ENCODE measurements around the gene TMC3.
"Not testable (repeated sequence)": the region's sequence is repeated elsewhere in the genome, so short reads cannot be mapped to it uniquely, and the experiment has no call there.

The TMC3 gene

DNA sequence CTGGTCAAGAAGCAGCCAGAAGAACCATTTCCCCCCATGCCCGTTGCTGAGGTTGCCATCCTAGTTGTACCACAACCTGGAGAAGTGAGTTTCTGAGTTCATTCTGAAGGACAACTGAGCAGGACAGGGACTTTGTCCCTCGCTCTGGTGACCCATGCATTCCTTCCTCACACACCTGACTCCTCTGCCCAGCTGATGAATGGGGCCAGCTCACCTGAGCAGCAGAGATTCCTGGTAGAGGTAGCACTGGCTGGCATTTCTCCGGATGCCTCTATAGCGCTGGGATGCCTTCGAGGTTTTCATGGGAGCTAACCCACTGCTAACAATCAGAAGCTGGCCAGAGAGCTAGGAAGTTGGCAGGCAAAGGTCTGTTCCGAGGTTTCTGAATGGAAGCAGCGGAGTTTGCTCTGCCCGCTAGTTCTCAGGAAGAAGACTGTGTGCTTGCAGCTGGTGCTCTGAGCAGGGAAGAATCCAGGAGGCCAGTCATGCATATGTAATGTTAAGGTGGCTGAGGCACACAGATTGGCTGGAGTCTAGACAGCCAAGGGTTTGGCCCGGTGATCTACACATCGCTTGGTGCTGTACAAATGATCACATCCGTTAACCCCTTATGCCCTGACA lies at the start of gene TMC3:
TSS of gene TMC3 (minus strand) at position 439 of the 621 bp plus-strand sequence. CDS start at position 303, 136 bp downstream.
- DNase-seq (ENCODE audit: low read depth), result no peak

DNA sequence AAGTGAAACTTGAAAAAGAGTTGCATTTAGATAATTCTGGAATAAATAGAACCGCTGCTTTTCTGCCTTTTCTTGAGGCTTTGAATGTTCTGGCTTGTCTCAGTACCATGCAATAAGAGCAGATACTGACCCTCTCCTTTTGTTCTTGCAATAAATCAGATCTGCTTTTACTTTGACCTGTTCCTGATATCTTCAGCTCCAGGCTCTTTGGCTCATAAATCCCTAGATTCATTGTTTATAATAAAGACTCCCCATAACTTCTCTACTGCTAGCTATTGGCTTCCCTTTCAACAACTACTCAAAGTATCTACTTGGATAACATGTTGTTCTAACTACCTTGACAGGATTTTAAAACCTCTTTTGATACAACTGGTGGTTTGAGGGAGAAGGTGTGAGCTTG lies 47.4 kb upstream of the TMC3 start:
- DNase-seq (ENCODE audit: low read depth), result no peak

DNA sequence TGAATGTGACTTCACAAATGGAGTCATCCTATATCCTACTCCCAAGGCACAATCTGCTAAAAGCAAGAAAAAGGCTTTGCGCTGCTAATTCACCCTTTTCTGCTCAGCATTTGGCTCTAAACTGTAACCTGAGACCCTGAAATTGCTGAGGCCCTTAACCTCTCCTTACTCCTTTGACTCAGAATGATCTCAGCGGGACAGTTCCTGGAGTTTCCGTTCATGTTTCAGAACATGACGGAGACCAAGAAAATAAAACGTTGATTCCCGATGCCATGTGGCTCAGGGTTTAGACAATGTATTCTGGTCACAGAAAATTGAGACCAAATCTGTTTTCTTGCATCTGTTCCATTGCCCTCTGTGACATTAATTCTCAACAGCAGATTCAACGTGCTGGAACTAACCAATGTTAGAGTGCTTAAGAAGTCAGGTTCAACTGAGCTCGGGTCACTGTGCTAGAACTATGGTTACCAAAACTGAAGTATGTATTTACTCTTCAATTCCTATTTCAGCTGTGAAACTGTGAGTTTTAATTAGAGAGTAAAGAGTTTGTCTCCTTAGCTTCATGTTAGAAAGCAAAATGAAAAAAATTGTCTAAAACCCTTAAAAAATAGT lies 45.4 kb upstream of the TMC3 start:
- no peak for DNase-seq (ENCODE audit: low read depth)

DNA sequence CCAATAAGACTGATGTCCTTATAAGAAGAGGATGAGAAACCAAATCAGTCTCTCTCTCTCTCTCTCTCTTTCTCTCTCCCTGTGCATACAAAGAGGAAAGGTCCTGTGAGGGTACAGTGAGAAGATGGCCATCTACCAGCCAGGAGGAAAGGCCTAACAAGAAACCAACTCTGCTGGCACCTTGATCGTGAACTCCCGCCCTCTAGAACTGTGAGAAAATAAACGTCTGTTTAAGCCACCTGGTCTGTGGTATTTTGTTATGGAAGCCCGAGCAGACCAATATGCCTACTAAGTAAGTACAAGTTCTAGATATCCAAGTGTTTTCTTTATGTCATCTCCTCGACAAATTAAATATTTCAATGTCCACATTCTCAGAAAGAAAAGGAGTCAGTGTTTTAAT lies 44.9 kb upstream of the TMC3 start:
- no peak for DNase-seq (ENCODE audit: low read depth)

DNA sequence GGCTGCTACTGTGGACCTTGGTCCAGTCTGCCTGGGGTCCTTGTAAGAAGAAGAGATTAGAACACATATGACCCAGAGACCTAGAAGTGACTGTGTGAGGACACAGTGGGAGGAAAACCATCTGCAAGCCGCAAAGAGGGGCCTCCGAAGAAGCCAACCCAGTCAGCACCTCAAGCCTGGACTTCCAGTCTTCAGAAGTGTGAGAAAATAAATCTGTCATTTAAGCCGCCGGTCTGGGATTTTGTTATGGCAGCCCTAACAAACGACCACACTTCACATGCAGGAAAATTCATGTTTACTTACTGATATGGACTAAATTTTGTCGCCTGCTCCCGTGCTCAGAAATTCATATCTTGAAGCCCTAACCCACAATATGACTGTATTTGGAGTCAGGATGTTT lies 44.4 kb upstream of the TMC3 start:
- DNase-seq (ENCODE audit: low read depth), result no peak

DNA sequence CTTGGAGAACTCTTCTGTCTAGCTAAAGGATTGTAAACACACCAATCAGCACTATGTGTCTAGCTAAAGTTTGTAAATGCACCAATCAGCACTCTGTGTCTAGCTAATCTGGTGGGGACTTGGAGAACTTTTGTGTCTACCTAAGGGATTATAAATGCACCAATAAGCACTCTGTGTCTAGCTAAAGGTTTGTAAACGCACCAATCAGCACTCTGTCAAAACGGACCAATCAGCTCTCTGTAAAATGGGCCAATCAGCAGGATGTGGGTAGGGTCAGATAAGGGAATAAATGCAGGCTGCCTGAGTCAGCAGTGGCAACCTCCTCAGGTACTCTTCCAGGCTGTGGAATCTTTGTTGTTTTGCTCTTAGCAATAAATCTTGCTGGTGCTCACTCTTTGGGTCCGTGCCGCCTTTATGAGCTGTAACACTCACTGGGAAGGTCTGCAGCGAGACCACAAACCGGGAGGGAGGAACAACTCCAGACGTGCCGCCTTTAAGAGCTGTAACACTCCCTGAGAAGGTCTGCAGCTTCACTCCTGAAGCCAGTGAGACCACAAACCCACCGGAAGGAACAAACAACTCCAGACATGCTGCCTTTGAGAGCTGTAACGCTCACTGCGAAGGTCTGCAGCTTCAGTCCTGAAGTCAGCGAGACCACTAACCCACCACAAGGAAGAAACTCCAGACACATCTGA lies 40.4 kb upstream of the TMC3 start:
- not testable (repeated sequence) for DNase-seq (ENCODE audit: low read depth)

DNA sequence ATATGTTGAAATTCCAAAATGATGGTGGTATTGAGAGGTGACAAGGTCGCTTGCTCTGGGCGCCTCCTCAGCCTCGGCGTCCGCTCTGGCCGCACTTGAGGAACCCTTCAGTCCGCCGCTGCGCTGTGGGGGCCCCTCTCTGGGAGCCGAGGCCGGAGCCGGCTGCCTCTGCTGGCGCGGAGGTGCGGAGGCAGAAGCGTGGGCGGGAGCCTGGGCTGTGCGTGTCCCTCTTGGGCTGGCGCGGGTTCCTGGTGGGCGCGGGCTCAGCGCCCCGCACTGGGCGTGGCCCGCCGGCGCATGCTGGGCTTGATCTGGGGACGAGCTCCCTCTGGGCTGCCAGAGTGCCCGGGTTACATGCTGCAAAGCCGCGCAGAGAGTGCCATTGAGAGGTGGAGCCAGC lies 39.8 kb upstream of the TMC3 start:
- no peak for DNase-seq (ENCODE audit: low read depth)

DNA sequence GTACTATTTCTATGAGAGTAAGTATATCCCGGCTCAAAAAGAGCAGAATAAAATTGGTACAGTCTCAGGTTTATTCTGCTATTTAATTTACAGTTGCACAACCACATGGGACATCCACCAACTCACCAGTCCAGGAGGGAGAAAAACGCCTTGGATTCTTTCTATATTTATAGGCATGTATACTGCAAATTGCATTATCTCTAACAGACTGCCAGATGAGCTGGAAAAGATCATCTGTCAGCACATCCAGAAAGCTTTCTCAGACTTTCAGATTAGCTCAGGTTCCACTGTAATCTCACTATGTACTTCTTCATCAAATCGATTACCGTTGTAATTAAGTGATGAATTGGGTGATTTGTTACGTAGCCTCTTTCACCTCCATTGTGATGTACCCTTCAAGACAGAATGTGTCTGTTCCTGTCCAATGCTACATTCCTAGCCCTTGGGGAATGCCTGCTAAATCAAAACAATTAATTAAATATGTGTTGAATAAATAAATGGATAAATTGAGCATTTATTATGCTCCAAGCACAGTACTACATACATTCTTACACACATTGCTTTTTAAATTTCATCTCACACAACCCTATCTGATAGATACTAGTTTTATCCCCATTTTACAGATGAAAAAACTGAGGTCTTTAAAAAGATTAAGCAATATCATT lies 38.1 kb upstream of the TMC3 start:
- DNase-seq (ENCODE audit: low read depth), result no peak

DNA sequence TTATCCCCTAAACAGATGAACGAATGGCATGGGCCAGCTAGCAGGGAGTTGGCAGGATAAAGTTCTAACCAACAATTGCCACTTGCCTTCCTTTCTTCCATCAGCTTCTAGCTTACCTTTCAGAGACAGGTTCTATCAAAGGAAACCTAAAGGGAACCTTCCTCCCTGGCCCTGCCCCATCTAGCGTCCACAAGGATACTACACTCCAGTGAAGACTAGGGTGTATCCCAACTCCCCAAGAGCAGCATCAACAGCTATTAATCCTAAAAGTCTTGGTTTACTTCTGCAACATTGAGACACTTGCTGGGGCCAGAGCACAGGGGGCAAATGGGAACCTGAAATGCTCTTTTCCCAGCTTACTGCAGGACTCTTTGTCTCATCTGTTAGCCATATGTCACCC lies 37.0 kb upstream of the TMC3 start:
- DNase-seq (ENCODE audit: low read depth), result no peak

DNA sequence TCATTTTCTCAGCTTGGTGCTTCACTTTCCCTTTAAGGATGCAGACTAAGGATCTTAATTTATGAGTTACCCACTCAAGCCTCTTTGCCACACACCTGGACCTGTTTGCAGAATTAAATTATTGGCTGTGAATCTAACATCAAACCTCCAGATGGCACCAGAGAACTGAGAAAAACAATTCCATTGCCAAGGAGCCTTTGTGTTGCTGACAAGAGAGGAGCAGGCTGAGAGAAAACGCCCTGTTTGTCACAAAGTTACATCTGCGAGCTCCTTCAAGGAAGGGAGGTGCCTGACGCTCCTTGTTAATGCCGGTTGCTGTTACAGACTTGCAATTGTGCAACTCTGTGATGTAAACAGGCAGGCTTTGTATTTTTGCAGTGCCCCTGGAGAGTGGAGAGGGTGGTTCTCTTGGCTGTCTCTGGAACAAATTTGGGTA lies 36.3 kb upstream of the TMC3 start:
- DNase-seq (ENCODE audit: low read depth), result no peak

DNA sequence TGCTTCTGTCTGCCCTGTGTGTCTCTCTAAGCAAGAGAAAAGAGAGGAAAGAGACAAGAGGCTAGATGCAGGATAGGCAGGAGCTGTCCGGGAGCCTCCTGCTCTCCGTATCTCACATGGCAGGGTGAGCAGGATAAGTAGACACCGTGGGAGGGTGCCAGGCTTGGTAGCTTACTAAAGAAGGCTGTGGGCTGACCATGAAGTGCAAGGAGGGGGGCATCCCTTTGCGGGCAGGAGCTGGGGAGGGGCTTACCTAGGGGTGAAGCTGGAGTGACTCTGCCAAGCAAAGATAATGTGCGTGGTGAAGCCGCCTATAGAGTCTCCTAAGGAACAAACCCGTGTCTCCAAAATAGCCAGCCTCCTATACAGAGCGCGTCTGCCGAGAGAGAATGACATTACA lies 33.7 kb upstream of the TMC3 start:
- no peak for DNase-seq (ENCODE audit: low read depth)

DNA sequence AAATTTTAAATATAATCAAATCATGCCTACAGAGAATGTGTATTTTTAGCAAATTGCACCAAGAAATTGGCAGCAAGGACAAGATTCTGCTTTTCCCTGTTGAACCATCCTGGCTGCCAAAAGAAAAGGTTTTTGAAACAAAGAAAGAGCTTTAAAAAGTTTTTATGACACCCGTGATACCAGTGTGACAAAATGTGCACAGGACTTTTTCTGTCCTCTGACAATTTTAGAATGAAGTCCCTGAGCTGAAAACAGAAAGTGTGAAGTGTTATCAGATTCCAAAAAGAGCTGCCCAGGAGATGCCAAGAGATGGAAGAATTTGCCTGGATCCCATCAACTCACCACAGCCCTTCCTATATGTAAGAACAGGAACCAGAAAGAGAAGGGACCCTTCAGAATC lies 33.2 kb upstream of the TMC3 start:
- DNase-seq (ENCODE audit: low read depth), result no peak

DNA sequence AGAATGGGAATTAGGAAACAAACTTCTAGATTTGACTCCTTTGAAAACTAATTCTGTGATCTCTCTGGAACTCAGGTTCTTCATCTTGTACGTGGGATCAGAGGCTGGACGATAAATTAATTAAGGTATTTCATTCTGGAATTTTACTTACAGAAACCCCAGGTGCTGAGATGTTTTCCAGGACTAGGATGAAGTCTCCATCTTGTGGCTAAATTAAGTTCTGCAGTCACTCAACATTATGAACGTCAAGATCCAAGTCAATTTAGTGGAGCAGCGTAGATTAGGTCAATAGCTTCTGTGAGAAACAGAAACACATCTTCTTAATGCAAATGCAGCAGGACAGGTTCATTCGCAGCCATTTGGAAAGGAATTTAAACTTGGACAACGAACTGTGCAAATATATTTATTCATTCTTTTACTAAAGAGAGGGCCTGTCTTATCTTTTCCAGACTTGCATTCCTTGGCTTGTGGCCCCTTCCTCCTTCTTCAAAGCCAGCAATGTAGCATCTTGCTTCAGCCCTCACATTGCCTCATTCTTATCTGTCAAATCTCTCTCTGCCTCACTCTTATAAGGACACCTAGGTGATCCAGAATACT lies 26.7 kb upstream of the TMC3 start:
- DNase-seq (ENCODE audit: low read depth), result no peak

DNA sequence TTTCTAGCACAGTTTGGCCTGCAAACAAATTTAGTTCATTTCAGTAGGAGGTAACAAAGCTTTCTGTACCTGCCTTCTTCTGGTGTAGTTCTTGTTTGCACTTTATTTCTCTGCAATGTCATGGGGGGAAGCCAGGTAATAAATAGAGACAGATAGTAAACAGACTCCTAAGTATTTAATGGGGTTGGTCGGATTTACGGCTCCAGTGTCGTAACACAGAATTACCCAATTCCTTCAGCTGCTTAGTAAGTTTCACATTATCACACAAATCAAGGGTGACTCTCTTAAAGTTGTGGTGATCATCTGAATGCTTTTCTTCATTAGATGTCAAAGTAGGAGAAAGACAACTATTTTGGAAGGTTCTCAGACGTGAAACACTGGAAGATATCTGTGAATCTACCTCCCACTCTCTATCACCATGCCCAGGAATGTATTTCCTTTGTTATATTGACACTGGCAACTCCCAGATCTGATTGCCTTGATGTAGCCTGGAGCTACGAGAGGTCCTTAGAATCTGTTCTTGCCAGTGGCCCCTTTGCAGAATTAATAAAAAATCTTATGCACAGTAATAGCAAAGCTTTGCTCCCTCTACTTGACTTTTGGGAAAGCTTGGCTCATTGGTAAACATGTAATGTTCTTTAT lies 25.0 kb upstream of the TMC3 start:
- no peak for DNase-seq (ENCODE audit: low read depth)

DNA sequence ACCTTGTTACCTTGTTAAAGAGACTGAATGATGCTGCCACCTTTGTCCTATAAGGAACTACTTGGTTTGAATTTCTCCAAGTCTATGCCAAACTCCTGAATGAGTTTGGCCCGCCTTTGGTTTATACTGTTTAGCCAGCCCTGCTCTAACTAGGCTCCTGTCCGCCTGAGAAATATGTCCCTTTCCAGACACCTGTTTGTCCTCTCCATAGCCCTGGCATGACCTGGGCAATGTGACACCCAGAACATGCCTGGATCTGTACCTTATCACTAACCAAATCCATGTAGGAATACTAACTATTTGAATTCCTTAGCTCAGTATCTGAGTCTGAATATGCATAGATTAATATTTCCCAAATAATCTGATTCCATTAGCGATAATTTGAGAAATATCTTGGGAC lies 24.4 kb upstream of the TMC3 start:
- no peak for DNase-seq (ENCODE audit: low read depth)

DNA sequence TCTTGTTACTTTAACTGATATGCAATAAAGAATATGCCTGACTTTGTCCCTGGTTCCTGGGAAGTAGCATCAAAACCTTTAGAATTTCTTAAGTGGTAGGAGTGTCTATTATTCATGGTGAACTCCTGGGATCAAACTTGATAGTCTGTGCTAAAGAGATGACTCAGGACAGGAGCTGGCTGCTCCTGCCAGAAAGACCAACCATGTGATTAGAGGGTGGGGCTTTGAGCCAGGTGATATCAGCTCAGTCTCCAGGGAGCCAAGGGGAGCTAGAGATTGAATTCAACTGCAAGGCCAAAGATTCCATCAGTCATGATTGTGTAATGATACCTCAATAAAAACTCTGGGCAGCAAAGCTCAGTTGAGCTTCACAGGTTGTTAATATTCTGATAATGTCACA lies 20.6 kb upstream of the TMC3 start:
- no peak for DNase-seq (ENCODE audit: low read depth)

DNA sequence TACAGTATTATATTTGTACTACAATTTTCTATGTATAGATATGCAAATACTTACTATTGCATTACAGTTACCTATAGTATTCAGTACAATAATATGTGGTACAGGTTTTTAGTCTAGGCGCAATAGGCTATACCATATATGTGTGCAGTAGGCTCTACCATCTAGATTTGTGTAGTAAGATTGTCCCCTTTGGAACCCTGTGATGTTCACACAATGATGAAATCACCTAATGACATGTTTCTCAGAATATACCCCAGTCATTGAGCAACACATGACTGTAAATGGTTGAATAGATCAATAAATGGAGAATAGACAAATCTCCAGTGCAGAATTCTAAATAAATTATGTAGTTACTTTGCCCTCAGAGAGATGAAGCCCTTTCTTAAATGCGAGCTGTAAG lies 17.6 kb upstream of the TMC3 start:
- no peak for DNase-seq (ENCODE audit: low read depth)

DNA sequence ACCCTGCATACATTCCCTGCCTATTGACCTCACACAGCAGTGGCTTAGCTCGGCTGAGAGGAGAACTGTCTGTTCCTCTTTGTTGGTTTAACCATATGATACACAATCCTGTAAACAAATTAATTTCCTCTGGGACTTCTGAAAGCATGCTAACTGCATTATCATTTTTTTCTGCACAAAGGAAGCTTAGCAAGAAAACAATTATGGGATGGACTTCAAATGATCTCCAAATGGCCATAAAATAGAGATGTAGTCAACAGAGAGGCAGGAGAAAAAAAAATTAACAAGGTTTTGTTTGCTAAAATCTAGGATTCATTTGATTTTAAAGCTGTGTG lies 14.4 kb upstream of the TMC3 start:
- DNase-seq (ENCODE audit: low read depth), result no peak

DNA sequence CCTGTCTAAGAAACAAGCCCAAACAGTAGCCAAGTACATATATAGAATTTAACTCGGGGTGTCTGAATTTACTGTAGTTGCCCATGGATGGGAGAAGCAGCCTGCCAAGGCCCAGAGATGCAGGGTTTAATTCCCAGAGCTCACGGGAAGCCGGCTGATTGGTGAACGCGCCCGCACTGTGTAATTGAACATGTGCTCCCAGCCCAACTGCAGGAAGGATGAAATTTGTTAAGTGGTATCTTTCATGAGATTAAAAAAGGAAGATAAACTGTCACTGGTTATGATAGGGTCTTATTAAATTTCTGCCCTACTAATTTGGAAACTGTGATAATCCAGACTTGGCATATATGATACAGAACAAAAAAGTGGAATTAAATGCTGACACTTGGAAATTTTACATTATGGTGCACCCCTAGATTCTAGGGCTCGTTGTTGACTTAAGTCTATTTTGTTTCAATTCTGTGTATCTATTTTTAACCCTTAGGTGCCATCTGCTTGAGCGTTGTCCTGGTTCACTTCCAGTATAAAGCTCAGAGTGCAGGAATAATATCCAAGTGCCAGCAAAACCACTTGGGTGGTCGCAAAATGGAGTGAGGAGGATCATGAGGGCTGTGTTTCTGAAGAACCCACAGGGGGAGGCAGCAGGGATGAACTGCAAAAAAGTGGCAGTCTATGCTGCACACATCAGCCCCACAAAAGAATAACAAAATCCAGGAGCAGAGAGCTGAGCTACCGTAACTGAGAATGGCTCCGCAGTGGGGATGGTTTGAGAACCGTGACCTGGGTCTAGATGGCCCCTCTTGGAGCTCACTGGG lies 13.8 kb upstream of the TMC3 start:
- no peak for DNase-seq (ENCODE audit: low read depth)

DNA sequence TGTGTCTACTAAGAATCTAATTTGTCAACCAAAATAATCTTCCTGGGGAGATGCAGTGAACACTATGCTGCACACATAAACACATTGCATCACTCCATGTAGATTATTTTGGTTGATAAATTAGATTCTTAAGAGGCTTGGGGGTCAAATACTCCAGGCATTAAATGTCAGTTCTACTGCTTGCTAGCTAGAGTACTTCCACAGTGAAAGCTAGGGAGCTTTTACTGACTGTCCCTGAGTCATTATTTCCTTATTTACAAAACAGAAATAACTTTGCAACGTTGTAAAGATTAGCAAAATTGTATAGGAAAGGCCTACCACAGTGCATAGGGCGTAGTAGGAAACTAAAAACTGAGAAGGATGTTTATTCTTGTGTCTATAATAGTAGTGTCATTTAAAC lies 12.9 kb upstream of the TMC3 start:
- DNase-seq (ENCODE audit: low read depth), result no peak

DNA sequence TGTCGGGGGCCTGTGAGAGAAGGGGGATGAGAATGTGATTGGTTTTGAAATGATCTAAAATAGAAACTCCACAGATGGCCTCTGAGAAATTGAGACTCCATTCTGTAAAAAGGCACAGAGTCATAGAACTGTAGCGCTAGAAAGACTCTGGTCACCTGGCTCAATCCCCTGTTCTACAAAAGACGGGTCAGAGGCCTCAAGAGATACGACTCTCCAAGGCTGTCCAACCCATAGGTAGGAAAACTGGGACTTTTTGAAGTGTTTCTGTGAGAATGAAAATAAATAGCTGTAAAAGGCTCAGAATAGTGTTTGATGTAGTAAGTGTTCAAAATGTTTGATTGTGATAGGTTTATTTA lies 11.7 kb upstream of the TMC3 start:
- no peak for DNase-seq (ENCODE audit: low read depth)
